ENCODE results near the gene MMP24OS. TPM values are rescaled to one million over a fixed set of nuclear protein-coding genes. Genes with fewer than 3 reads are reported as not detected.

MMP24OS gene
- polyA plus RNA-seq, 1 experiment = 47.6 TPM

DNA sequence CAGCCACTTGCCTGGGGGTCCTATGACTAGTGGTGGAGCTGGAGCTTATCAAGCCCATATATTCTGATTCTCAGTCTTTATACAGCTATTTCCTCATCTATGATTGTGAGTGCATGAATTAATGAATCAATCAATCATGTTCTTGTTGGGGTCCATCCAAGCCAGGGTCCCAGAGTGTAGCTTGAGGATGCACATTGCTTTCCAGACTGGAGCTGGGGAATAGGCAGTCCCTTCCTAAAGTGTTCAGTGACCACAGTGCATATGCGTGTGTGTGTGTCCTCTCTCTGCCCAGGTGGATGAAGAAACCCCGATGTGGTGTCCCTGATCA is 26.3 kb downstream of the MMP24OS start:
- ChIA-PET POLR2A (no interaction called here), CTCF (no interaction called here)
- no peak for DNase-seq (ENCODE audit: low read depth)
- H3K4me3 ChIP-seq (ENCODE audit: low read depth, low read length) = no peak overlapping the region
- TF ChIP-seq, protein P1, sequence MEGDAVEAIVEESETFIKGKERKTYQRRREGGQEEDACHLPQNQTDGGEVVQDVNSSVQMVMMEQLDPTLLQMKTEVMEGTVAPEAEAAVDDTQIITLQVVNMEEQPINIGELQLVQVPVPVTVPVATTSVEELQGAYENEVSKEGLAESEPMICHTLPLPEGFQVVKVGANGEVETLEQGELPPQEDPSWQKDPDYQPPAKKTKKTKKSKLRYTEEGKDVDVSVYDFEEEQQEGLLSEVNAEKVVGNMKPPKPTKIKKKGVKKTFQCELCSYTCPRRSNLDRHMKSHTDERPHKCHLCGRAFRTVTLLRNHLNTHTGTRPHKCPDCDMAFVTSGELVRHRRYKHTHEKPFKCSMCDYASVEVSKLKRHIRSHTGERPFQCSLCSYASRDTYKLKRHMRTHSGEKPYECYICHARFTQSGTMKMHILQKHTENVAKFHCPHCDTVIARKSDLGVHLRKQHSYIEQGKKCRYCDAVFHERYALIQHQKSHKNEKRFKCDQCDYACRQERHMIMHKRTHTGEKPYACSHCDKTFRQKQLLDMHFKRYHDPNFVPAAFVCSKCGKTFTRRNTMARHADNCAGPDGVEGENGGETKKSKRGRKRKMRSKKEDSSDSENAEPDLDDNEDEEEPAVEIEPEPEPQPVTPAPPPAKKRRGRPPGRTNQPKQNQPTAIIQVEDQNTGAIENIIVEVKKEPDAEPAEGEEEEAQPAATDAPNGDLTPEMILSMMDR (IDR thresholded peaks at IDR 0.05; ENCODE audit: insufficient read depth, low read depth, low read length) = no peak
- 0 out of 2 replicates have a peak, but pooled peaks cover 1% of the 10 kb centered on the region for H3K36me3 ChIP-seq (ENCODE audit: control insufficient read depth, insufficient read depth, low read length)
- H3K27me3 ChIP-seq (ENCODE audit: control insufficient read depth, insufficient read depth, low read length) = no peaks in the 10 kb centered on the region

DNA sequence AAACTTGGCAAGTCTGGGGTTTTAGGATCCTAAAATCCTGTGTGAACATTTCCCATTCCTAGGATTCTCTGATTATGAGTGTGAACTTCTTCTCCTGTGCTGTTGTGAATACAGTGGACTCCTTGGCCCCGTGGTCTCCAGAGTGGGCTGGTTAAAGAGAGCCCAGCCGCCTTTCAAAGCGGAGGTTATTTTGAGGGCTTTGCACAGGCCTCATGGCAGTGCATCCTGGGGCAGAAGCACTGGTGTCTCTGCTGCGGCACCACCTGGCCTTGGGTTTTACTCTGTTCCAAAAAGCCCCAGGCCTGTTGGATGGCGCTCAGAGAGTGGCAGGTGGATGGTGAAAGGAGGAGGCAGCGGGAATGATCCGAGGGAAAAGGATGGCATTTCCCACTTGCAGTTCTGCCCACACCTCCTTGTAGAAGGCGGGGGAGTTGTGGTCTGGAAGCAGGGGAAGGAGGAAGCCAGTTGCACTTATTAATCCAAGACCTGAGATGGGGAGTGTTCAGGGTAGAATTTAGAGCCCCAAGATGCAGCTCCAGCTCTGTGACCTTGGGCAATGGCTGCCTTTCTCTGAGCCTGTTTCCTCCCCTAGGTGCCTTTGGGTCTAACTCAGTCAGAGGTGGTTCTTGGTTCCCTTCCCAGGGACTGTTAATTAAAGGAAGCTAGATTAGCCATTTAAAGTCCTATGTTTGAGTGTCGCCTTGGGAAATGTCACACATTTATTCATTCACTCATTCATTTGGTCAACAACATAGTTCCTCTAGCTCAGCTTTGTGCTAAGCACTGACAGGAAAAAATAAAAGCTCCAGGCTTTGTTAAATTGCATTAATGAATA is 29.1 kb downstream of the MMP24OS start:
- Histone ChIP-seq H3K4me3 (ENCODE audit: low read depth, low read length) (no peak overlapping the region), H3K36me3 (ENCODE audit: control insufficient read depth, insufficient read depth, low read length) (no peaks in the 10 kb centered on the region), H3K27me3 (ENCODE audit: control insufficient read depth, insufficient read depth, low read length) (no peaks in the 10 kb centered on the region)
- ChIA-PET POLR2A (no interaction called here), CTCF (interaction anchor here (0.6 to 0.7 kb wide), 3 partner anchors 134 to 1635 kb away, joined by 3 read pairs; partner anchors contain the start of gene GDF5)
- DNase-seq (ENCODE audit: low read depth) = no peak
- TF ChIP-seq, protein P1 (IDR thresholded peaks at IDR 0.05; ENCODE audit: insufficient read depth, low read depth, low read length) = no peak

DNA sequence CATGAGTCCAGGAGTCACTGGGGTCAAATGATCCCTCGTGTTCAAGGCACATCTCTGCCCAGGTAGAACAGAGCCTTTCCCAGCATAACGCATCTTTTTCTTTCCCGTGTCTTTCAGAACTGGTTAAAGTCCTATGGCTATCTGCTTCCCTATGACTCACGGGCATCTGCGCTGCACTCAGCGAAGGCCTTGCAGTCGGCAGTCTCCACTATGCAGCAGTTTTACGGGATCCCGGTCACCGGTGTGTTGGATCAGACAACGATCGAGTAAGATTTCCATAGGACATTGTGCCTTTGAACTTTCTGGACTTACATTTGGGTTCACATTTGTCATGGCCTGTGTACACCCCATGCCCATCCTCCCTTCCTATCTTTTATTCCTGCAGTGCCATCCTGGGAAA is 31.2 kb downstream of the MMP24OS start:
- CTCF ChIA-PET = no interaction called here
- no peak for DNase-seq (ENCODE audit: low read depth)
- no peaks in the 10 kb centered on the region for H3K36me3 ChIP-seq (ENCODE audit: control insufficient read depth, insufficient read depth, low read length)
- POLR2A ChIA-PET = no interaction called here
- no peaks in the 10 kb centered on the region for H3K27me3 ChIP-seq (ENCODE audit: control insufficient read depth, insufficient read depth, low read length)
- TF ChIP-seq, protein P1 (IDR thresholded peaks at IDR 0.05; ENCODE audit: insufficient read depth, low read depth, low read length) = no peak
- H3K4me3 ChIP-seq (ENCODE audit: low read depth, low read length) = no peak overlapping the region

DNA sequence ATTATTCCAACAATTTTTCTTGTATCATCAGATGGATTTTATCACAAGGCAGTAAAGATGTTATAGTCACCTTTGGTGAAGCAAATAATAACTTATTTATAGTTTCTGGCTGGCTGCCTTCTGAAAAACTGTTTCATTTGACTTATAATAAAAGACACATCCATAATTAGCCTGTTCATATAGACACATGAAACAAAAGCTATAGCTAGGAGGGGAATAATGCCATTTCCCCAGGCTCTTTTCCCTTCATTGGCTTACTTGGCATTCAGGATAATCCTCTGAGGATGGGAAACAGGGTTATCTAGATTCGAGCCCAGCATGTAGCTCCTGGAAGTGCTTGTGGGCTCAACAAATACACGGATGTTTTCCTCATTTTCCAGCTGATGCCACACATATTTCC is 33.9 kb downstream of the MMP24OS start:
- Histone ChIP-seq H3K4me3 (ENCODE audit: low read depth, low read length) (no peak overlapping the region), H3K27me3 (ENCODE audit: control insufficient read depth, insufficient read depth, low read length) (no peaks in the 10 kb centered on the region), H3K36me3 (ENCODE audit: control insufficient read depth, insufficient read depth, low read length) (no peaks in the 10 kb centered on the region)
- POLR2A ChIA-PET = no interaction called here
- no peak for DNase-seq (ENCODE audit: low read depth)
- TF ChIP-seq, protein P1 (IDR thresholded peaks at IDR 0.05; ENCODE audit: insufficient read depth, low read depth, low read length) = no peak
- CTCF ChIA-PET = no interaction called here

DNA sequence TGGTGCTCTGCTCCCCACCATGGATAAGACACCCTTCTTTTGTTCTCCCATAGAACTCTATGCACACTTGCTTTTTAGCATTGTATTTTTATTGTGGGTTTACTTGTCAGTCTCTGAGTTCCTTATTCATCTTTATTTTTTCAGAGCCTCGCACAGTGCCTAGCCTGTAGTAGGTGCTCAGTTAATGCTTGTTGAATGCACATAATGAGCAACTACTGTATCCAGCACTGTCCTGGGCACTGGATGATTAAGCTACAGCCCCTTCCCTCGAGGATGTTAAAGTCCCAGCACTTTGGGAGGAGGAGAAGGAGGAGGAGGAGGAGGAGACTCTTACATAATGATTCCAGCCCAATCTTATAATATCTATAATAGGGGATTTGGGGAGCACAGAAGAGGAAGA is 34.6 kb downstream of the MMP24OS start:
- TF ChIP-seq, protein P1 (IDR thresholded peaks at IDR 0.05; ENCODE audit: insufficient read depth, low read depth, low read length) = no peak
- H3K27me3 ChIP-seq (ENCODE audit: control insufficient read depth, insufficient read depth, low read length) = no peaks in the 10 kb centered on the region
- DNase-seq (ENCODE audit: low read depth) = no peak
- H3K36me3 ChIP-seq (ENCODE audit: control insufficient read depth, insufficient read depth, low read length) = no peaks in the 10 kb centered on the region
- CTCF ChIA-PET = interaction anchor here (0.7 kb wide), 1 partner anchor 25 kb away, joined by 3 read pairs; no protein-coding TSS in a partner anchor
- no peak overlapping the region for H3K4me3 ChIP-seq (ENCODE audit: low read depth, low read length)
- POLR2A ChIA-PET = no interaction called here

All from BJ (cell line).